SJCRH30 (cell line): Measurements from ENCODE around the gene CACNA1C. TPM values are rescaled to one million over a fixed set of nuclear protein-coding genes. Genes with fewer than 3 reads are reported as not detected.

ENCODE experiments used
- DNase-seq, 2 experiments: peaks; one replicate each; pipeline ENCODE4 v3.0.0-alpha.2; 2015 to 2020
- H3K27ac ChIP-seq: fragments of 250-450 bp; sonication (Bioruptor Pico); 2 replicates; pipeline ENCODE4 v1.5.1; 2020; ENCODE audit warnings: mild to moderate bottlenecking, moderate library complexity
- H3K27me3 ChIP-seq: fragments of 250-450 bp; sonication (Bioruptor Pico); 2 replicates; pipeline ENCODE4 v1.5.1; 2020; ENCODE audit warnings: mild to moderate bottlenecking, moderate library complexity
- H3K36me3 ChIP-seq: fragments of 250-450 bp; sonication (Bioruptor Pico); 2 replicates; pipeline ENCODE4 v1.5.1; 2020; ENCODE audit warnings: mild to moderate bottlenecking, moderate library complexity
- H3K4me1 ChIP-seq: fragments of 250-450 bp; sonication (Bioruptor Pico); 2 replicates; pipeline ENCODE4 v1.5.1; 2020; ENCODE audit warnings: mild to moderate bottlenecking, moderate library complexity
- H3K4me3 ChIP-seq: fragments of 250-450 bp; sonication (Bioruptor Pico); 2 replicates; pipeline ENCODE4 v1.5.1; 2020; ENCODE audit warnings: mild to moderate bottlenecking, moderate library complexity
- H3K9me3 ChIP-seq: fragments of 250-450 bp; sonication (Bioruptor Pico); replicated peaks from 2 replicates; pipeline ENCODE4 v1.5.1; 2020; ENCODE audit warnings: mild to moderate bottlenecking, moderate library complexity
- total RNA-seq: library from RNA; depleted of rRNA; stranded (reverse); fragments of >200 nt; shearing (Covaris generic); gene quantifications from 2 replicates; pipeline ENCODE4 v1.2.3, GENCODE V29; 2014

The CACNA1C gene
- total RNA-seq, 1 experiment from 2014 or later = not detected

DNA sequence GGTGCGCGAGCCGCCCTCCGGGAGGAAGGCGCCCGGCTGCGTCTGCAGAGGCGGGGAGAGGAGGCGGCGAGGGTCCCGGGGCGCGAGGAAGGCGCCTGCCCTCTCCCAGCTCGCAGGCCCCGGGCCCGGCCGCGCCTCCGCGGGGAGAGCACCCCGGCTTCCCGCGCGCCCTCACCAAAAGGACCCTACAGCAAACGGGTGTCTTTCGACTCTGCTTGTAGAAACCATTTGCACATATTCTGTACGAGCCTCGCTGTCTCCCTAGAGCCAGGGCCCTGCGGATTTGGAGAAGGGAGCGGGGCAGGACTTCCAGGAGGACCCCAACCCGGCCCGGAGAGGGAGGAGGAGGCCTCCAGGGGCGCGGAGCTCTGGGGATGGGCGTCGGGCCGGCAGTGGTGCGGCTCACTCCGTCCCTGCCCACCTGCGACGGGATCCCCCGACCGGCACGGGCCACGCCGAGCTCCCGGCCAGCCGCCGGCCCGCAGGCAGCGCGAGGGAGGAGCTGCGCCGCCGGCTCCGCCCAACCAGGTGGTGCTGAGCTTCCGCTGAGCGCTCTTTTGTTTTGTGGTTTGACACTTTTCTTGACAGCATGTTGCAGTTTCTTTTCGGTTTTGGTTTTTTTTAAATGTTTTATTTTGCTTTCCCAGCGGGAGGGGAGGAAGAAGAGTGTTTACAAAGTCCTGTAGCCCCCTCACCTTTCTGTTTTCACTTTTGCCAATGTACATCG is 638.7 kb downstream of the CACNA1C start:
- Histone ChIP-seq H3K27me3 (peaks cover 26% of the 10 kb centered on the region; the same call in 1 of the 2 replicates), H3K27ac (no peak overlapping the region), H3K4me1 (no peaks in the 10 kb centered on the region), H3K36me3 (no peaks in the 10 kb centered on the region), H3K4me3 (no peak overlapping the region), H3K9me3 (no peaks in the 10 kb centered on the region)
- DNase-seq = no peak

DNA sequence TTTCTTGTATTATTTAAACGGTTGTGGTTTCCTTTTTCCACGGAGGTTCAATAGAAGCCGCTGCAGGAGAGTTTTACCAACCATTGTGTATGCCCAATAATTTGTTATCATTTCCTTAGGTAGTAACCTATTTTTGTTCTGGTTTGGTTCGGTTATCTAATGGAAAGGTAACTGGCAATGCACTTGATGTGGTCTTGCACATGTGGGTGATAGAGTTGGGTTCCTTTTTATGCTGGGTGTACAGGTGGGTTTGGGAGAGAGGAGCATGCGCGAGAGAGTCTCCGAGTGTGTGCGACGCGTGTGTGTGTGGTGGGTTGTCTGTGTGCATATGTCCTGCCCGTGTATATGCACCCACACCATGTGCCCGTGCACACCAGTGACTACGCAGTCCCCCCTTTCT is 639.3 kb downstream of the CACNA1C start:
- no peak overlapping the region for H3K27ac ChIP-seq
- H3K27me3 ChIP-seq = peaks cover 21% of the 10 kb centered on the region; the same call in 1 of the 2 replicates
- no peaks in the 10 kb centered on the region for H3K9me3 ChIP-seq
- H3K4me3 ChIP-seq = no peak overlapping the region
- no peaks in the 10 kb centered on the region for H3K36me3 ChIP-seq
- no peaks in the 10 kb centered on the region for H3K4me1 ChIP-seq
- no peak for DNase-seq

DNA sequence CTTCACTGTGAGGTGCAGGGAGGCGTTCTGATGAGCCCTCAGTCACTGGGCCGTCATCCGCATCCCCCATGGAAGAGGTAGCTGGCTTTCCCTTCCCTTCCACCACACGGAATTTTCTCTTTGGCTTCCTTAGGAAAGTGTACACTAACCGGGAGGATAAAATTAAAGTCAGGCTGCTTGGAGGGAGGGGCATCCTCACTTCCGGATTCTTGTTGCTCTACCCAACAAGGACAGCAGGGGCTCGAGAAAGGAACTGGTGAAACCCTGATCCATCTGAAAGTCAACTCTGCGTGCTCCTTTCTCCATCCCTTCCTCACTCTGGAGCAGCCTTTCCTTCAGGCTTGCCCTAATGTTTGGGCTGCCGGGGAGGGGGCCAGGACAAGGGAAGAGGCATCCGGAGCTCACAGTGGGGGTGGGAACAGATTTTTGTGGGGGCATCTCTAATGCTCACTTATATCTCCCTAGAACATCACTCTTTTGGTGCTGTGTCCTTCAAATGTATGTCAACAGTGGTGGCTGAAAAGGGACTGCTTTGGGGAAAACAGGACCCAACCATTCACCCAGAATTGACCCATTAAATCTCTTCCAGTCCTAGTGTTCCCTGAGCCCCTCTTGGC is 640.6 kb downstream of the CACNA1C start:
- H3K27ac ChIP-seq = no peak overlapping the region
- DNase-seq = no peak
- H3K4me3 ChIP-seq = no peak overlapping the region
- H3K27me3 ChIP-seq = peaks cover 19% of the 10 kb centered on the region; the same call in 1 of the 2 replicates
- H3K4me1 ChIP-seq = no peaks in the 10 kb centered on the region
- H3K36me3 ChIP-seq = no peaks in the 10 kb centered on the region
- no peaks in the 10 kb centered on the region for H3K9me3 ChIP-seq

DNA sequence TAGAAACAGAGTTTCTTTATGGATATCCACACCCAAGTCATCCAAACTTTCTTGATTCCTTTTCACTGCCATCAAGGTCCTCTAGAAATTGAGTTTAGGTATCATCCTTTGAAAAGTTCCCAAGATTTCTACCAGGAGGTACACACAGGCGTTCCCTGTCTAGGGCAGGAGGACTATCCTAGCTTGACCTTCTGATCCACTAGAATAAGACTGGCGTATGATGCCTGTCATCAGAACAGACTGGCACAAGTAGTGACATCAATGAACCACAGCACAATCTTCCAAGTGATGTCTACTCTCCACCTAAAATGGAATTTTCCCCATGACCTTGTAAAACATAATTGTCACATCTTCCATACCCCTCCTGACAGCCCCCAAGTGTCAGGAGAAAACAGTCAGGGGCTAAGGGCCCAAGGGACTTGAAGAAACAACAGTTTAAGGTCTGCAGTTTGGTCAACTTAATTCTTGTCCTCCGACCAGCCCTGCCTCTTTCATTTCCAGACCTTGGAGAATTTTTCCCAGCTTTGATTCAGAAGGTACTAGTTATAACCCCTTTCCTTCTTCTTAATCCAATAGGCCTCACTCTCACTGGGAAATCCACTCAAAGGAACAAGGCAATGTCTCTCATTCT is 641.3 kb downstream of the CACNA1C start:
- H3K27me3 ChIP-seq = peaks cover 13% of the 10 kb centered on the region; the same call in 1 of the 2 replicates
- H3K36me3 ChIP-seq = no peaks in the 10 kb centered on the region
- DNase-seq = no peak
- H3K9me3 ChIP-seq = no peaks in the 10 kb centered on the region
- H3K4me3 ChIP-seq = no peak overlapping the region
- H3K27ac ChIP-seq = no peak overlapping the region
- H3K4me1 ChIP-seq = no peaks in the 10 kb centered on the region

DNA sequence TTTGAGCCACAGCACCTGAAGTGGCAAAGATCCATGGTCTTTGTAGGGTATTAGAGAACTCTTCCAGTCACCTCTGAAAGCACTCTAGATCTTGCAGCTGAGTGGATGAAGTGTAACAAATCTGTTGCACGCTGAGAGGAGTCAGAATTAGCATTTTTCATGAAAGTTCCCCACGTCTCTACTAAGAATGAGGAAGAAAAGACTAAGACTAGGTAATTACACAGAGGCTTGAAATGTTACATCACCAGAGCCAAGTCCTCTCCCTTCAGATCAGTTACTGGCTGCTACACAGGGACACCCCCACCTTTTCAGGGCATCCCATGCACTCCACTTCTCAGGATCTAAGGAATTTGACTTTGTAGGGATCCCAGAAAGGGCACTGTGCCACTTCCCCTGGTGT is 643.3 kb downstream of the CACNA1C start:
- H3K4me1 ChIP-seq = no peaks in the 10 kb centered on the region
- no peak for DNase-seq
- H3K27me3 ChIP-seq = no peaks in the 10 kb centered on the region; the same call in 1 of the 2 replicates
- H3K36me3 ChIP-seq = no peaks in the 10 kb centered on the region
- no peaks in the 10 kb centered on the region for H3K9me3 ChIP-seq
- H3K27ac ChIP-seq = no peak overlapping the region
- H3K4me3 ChIP-seq = no peak overlapping the region

DNA sequence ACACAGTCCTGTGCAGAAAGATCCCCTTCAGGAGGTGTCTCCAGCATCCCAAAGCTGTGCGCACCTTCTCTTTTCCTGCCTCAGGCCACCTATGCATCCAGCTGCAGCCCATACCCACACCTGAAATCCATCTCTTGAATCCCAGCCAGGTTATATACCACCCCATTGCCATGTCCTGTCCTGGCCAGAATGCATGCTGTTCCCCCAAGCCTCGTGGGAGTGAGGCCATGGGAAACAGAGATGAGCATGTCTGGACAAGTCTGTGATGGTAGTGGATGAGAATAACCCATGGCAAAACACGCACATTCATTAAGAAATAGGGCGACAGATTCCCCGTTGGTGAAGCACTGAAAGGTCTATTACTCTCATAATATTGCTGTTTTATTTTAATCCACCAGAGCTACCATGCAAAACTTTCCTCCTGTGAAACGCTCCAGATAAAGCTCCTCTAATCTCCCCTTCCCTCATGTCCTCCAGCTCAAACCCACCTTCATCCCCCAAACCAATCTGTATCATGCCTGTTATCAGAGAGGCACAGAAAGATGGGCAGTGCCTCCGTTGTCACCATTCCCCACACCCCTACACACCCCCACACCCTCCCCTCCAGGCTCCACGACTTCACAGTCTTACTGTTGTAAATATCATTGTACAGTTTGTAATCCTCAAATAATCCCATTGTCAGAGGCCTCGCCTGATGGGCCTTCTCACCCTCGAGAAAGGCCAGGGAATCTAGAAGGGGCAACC is 644.4 kb downstream of the CACNA1C start:
- no peaks in the 10 kb centered on the region for H3K27me3 ChIP-seq

DNA sequence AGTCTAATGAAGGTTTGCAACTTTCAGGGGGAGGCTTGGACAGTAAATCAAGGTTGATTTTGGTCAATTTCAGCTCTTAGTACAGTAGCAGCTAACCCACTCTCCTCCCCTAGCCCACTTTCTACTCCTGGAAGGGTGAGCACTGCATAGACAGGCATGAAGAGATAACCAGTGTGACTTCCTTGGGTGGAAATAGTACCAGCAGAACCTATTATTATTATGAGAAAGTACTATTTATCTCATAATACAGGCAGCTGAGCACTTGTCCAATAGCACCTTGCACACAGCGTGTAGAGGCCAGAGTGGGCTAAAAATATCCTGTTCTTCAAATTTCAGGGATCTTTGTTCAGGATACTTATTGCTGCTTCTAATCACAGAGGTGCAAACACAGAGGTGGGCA is 645.8 kb downstream of the CACNA1C start:
- H3K9me3 ChIP-seq = no peaks in the 10 kb centered on the region
- H3K4me1 ChIP-seq = no peaks in the 10 kb centered on the region
- H3K27me3 ChIP-seq = no peaks in the 10 kb centered on the region
- H3K36me3 ChIP-seq = no peaks in the 10 kb centered on the region
- no peak overlapping the region for H3K4me3 ChIP-seq
- DNase-seq = no peak
- H3K27ac ChIP-seq = no peak overlapping the region

More for the DNA sequence above, 644.4 kb downstream of the CACNA1C start:
- no peaks in the 10 kb centered on the region for H3K4me1 ChIP-seq
- no peaks in the 10 kb centered on the region for H3K9me3 ChIP-seq
- no peak overlapping the region for H3K4me3 ChIP-seq
- no peak overlapping the region for H3K27ac ChIP-seq
- no peaks in the 10 kb centered on the region for H3K36me3 ChIP-seq
- DNase-seq = no peak

DNA sequence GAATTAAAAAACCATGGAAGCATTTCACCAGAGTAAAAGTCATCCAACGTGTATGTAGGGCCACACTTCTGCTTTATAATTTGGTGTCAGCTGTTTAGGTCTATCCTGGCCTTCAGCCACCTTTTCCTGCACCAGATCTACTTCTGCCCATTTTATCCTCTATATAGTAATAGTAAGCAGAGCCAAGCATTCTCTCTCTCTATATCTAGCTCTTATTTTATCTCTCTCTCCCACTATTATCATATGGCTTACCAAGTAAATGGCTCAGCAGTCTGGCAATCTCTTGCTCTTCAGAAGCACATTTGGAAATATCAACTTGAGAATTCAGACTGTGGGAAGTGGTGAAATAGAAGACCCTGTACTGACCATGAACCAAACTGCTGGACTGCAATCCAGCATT is 657.9 kb downstream of the CACNA1C start:
- no peaks in the 10 kb centered on the region for H3K36me3 ChIP-seq
- no peak overlapping the region for H3K4me3 ChIP-seq
- no peak overlapping the region for H3K27ac ChIP-seq
- H3K9me3 ChIP-seq = no peaks in the 10 kb centered on the region; the same call in 1 of the 2 replicates
- no peaks in the 10 kb centered on the region for H3K4me1 ChIP-seq
- DNase-seq = no peak
- H3K27me3 ChIP-seq = peaks cover 7% of the 10 kb centered on the region; the same call in 1 of the 2 replicates

DNA sequence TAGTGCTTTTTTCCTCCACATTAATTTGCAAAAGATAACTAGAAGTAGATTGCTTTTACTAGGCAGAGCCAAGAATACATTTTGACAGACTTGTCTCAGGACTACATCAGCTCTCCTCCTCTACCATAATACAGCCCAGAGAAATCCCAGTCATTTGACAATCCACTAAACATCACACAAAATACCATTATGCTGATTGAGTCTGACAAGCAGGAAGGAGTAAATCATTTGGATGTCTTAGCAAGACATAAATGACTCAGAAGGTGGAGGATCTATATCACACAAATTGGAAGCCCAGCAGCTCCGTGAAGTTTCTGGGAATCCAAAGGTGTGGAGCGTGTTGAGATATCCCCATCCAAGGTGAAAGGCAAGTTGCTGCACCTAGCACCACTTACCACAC is 666.6 kb downstream of the CACNA1C start:
- Histone ChIP-seq H3K27me3 (peaks cover 10% of the 10 kb centered on the region; the same call in 1 of the 2 replicates), H3K27ac (no peak overlapping the region), H3K9me3 (no peaks in the 10 kb centered on the region), H3K4me1 (no peaks in the 10 kb centered on the region), H3K4me3 (no peak overlapping the region), H3K36me3 (no peaks in the 10 kb centered on the region)
- no peak for DNase-seq

DNA sequence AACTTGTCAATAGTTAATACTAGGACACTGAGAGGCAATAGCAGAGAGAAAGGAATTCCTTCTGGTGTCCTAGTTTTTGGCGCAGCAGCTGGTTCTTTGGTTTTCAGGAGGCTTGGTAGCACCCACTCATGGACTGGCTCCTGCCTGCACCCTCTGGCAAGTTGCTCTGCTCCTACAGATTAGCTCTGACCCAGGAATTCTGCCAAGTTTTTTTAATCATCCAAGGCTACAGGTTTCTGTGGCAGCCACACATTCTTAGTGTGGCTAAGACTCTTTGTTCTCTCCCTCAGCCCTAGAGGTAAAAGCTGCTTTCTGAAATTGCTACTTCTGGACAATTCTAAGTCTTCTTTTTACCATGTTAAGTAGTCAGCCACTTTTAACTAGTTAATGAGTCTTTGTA is 670.0 kb downstream of the CACNA1C start:
- H3K9me3 ChIP-seq = no peaks in the 10 kb centered on the region

DNA sequence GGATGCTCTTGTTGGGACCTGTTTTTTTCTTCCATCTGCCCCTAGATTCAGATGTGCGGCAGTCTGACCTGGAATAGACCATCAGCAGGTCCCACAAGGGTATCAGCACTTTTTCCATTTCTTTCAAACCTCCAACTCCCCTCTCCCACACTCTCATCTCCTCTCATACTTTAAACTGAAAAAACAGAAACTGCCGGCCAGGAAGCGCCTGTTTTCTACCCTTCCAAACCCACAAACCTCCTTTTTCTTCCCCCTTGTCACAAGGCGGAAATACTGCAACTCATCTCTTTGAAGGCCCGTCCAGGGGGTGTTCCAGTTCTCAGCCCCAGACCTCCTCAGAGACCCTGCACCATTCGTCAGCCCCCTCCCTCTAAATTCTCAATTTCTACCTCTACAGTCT is 679.5 kb downstream of the CACNA1C start:
- no peaks in the 10 kb centered on the region for H3K36me3 ChIP-seq
- H3K4me3 ChIP-seq = no peak overlapping the region
- H3K27ac ChIP-seq = no peak overlapping the region
- DNase-seq = no peak
- no peaks in the 10 kb centered on the region for H3K9me3 ChIP-seq
- H3K4me1 ChIP-seq = peaks cover 14% of the 10 kb centered on the region
- peaks cover 16% of the 10 kb centered on the region for H3K27me3 ChIP-seq

More for the DNA sequence above, 670.0 kb downstream of the CACNA1C start:
- Histone ChIP-seq H3K27me3 (no peaks in the 10 kb centered on the region), H3K36me3 (no peaks in the 10 kb centered on the region), H3K4me1 (no peaks in the 10 kb centered on the region), H3K4me3 (no peak overlapping the region), H3K27ac (no peak overlapping the region)
- DNase-seq = no peak

DNA sequence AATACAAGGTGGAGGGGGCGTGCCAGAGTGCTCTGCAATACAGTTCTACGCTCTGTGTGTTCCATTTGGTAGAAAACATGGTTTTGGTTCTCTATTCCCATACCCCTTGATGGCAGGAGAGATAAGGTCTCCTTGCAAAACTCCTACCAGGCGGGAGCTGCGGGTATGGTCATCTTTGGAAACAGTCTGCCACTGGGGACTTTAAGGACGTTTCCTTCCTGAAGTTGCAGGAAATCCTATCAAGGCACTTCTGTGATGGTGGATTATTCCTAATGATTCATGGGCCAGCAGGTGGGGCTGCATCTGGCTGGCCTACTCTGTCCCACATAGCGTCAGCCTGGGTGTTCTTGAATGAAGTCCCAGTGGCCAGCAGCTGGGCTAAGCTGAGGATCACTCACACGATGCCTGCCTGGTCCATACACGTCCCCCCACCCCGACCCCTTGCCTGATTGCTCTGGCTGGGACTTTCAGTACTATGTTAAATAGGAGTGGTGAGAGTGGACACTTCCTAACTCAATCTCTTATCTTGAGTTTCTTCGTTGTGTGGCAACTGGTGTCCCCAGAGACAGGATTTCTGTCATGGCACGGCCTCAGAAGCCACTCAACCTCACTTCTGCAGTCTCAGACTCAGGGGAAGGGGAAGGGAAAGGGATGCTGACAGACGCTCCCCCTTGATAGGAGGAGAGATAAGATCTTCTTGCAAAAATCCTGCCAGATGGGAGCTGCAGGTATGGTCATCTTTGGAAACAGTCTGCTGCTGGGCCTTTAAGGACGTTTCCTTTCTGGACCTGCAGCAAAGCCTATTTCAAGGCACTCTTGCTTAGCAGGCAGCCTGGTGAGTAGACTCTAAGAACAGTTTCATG is 680.9 kb downstream of the CACNA1C start:
- peak overlapping the region; percentile 3; the same call in 1 of the 2 replicates for H3K27ac ChIP-seq
- H3K9me3 ChIP-seq = no peaks in the 10 kb centered on the region
- H3K36me3 ChIP-seq = no peaks in the 10 kb centered on the region
- peak; percentile 67 to 86 for DNase-seq
- peaks cover 23% of the 10 kb centered on the region for H3K27me3 ChIP-seq
- H3K4me3 ChIP-seq = no peak overlapping the region
- peaks cover 14% of the 10 kb centered on the region for H3K4me1 ChIP-seq

DNA sequence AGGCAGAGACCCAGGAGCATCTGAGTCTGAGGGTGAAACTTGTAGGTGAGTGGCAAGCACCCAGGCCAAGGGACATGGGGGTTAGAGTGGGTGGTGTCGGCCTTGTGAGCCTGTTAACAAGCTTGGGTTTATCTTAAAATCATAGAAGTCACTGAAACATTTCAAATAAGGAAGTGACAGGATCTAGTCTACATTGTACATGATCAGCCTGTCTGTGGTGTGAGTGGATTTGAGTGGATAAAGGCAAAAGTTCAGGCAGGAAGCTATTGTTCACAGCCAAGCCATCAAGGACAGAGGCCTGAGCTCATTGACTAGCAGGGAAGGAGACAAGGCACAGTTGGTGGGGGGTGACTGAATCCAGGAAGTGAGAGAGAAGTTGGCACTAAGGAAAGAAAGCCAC is 682.6 kb downstream of the CACNA1C start:
- Histone ChIP-seq H3K9me3 (no peaks in the 10 kb centered on the region), H3K36me3 (no peaks in the 10 kb centered on the region), H3K27me3 (peaks cover 23% of the 10 kb centered on the region), H3K4me3 (no peak overlapping the region), H3K4me1 (peaks cover 14% of the 10 kb centered on the region), H3K27ac (no peak overlapping the region)
- no peak for DNase-seq

DNA sequence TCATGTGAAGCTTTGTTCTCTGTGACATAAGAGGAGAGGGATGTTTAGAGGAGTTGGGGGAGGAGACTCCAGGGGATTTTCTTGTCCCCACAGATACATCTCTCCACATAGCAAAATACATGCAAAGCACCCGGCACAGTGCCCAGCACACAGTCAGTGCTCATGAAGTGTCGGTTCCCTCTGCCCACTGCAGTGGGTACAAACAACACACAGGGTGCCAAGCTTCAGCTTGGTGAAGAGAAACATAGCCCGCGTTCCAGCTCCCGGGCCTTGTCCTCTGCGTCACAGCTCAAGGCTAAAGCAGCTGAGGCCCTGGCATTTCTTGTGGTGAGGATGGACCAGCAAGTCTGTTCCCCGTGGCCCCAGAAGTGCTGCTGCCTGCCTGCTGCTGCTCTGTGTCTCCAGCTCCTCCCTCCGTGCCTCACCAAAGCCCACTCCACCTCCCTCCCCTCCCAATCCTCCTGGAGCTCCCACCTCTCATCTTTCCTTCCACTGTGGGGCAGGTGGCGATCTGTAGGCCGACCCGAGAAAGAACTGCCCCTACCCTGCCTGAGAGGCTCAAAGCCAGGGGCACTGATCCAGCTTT is 685.0 kb downstream of the CACNA1C start:
- peaks cover 26% of the 10 kb centered on the region for H3K27me3 ChIP-seq
- no peak overlapping the region for H3K4me3 ChIP-seq
- no peak for DNase-seq
- H3K9me3 ChIP-seq = no peaks in the 10 kb centered on the region
- H3K27ac ChIP-seq = no peak overlapping the region
- H3K36me3 ChIP-seq = no peaks in the 10 kb centered on the region
- peaks cover 14% of the 10 kb centered on the region for H3K4me1 ChIP-seq
